Measurements from ENCODE around the gene RNF34.

The RNF34 gene

GRCh38 chr12:121438905-121439304, 39.0 kb downstream of the RNF34 start:
- no peak for DNase-seq (ENCODE audit: low spot score)

GRCh38 chr12:121439715-121440114, 39.8 kb downstream of the RNF34 start:
- no peak for DNase-seq (ENCODE audit: low spot score)

GRCh38 chr12:121440768-121441167, 40.9 kb downstream of the RNF34 start:
- DNase-seq (ENCODE audit: low spot score) = no peak

GRCh38 chr12:121441555-121441954, 41.6 kb downstream of the RNF34 start:
- no peak for DNase-seq (ENCODE audit: low spot score)

- no peak for DNase-seq (ENCODE audit: low spot score)
Measured at GRCh38 chr12:121442028-121442948, 42.4 kb downstream of the RNF34 start.

GRCh38 chr12:121443193-121443870, 43.4 kb downstream of the RNF34 start:
- peak; percentile 76 for DNase-seq (ENCODE audit: low spot score)

- no peak for DNase-seq (ENCODE audit: low spot score)
Measured at GRCh38 chr12:121443911-121444841, 44.3 kb downstream of the RNF34 start.

- DNase-seq (ENCODE audit: low spot score) = no peak
Measured at GRCh38 chr12:121444842-121445202, 44.9 kb downstream of the RNF34 start.

- DNase-seq (ENCODE audit: low spot score) = no peak
Measured at GRCh38 chr12:121446750-121447149, 46.8 kb downstream of the RNF34 start.

- DNase-seq (ENCODE audit: low spot score) = no peak
Measured at GRCh38 chr12:121448771-121449315, 48.9 kb downstream of the RNF34 start.

GRCh38 chr12:121451961-121452339, 52.0 kb downstream of the RNF34 start:
- DNase-seq (ENCODE audit: low spot score) = no peak

- DNase-seq (ENCODE audit: low spot score) = no peak
Measured at GRCh38 chr12:121452340-121452984, 52.5 kb downstream of the RNF34 start.

- DNase-seq (ENCODE audit: low spot score) = no peak
Measured at GRCh38 chr12:121452985-121453360, 53.1 kb downstream of the RNF34 start.

GRCh38 chr12:121453629-121454028, 53.7 kb downstream of the RNF34 start:
- no peak for DNase-seq (ENCODE audit: low spot score)

- DNase-seq (ENCODE audit: low spot score) = no peak
Measured at GRCh38 chr12:121454921-121455320, 55.0 kb downstream of the RNF34 start.

- DNase-seq (ENCODE audit: low spot score) = no peak
Measured at GRCh38 chr12:121455766-121456420, 56.0 kb downstream of the RNF34 start.

- DNase-seq (ENCODE audit: low spot score) = no peak
Measured at GRCh38 chr12:121456551-121456950, 56.6 kb downstream of the RNF34 start.

- no peak for DNase-seq (ENCODE audit: low spot score)
Measured at GRCh38 chr12:121461048-121461447, 61.1 kb downstream of the RNF34 start.

- no peak for DNase-seq (ENCODE audit: low spot score)
Measured at GRCh38 chr12:121464331-121464730, 64.4 kb downstream of the RNF34 start.

- peak; percentile 13 for DNase-seq (ENCODE audit: low spot score)
Measured at GRCh38 chr12:121465921-121466793, 66.2 kb downstream of the RNF34 start.

Measured in RKO (cell line).